PFSK-1 (cell line): ENCODE measurements around the gene ANXA7.

Source experiments
- FOXP2 ChIP-seq: optimal IDR thresholded peaks from 2 replicates; pipeline ENCODE3; 2011; ENCODE audit warnings: borderline replicate concordance, control low read depth, inconsistent platforms; ENCODE audit not compliant: insufficient read depth; ENCODE audit errors: extremely low read length, extremely low read depth
- POLR2AphosphoS5 ChIP-seq: IDR thresholded peaks from 2 replicates; pipeline ENCODE4 v1.6.1; 2012; ENCODE audit warnings: low read depth, mild to moderate bottlenecking, control low read depth, low read length, moderate library complexity
- SIN3A ChIP-seq: IDR thresholded peaks from 2 replicates; pipeline ENCODE4 v1.6.1; 2012; ENCODE audit warnings: mild to moderate bottlenecking, low read length, moderate library complexity, borderline replicate concordance; ENCODE audit not compliant: insufficient read depth
- TAF1 ChIP-seq: IDR thresholded peaks from 2 replicates; pipeline ENCODE4 v1.6.1; 2012; ENCODE audit warnings: low read length, control low read depth, borderline replicate concordance; ENCODE audit not compliant: insufficient read depth
- TF ChIP-seq, protein P1 (sequence below), 2 experiments: IDR thresholded peaks; 2 replicates each; pipeline versions ENCODE4 v1.6.1 to v1.8.0; 2011 to 2012; ENCODE audit warnings: low read depth in 2 of 2, low read length in 2 of 2, control low read depth in 1 of 2, inconsistent platforms in 1 of 2, mild to moderate bottlenecking in 1 of 2, moderate library complexity in 1 of 2; ENCODE audit not compliant: insufficient read depth in 1 of 2

Gene ANXA7

DNA sequence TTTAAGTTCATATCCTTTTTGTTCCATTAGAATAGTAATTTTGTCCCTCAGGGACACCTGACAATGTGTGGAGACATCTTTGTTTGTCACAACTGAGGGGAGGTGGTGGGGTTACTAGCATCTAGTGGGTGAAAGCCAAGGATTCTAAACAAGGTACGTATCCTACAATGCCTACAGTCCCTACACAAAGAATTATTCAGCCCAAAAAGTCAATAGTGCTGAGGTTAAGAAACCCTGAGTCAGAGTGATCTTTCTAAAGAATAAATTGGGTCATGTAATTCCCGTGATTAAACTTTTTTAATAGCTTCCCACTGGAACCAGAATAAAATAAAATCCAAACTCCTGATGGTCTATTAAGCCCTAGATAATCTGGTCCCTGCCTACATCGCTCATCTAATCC is 2.7 kb upstream of the ANXA7 start:
- TF ChIP-seq TAF1 (no peak), SIN3A (no peak), POLR2AphosphoS5 (no peak), FOXP2 (no peak)
- TF ChIP-seq, protein P1, sequence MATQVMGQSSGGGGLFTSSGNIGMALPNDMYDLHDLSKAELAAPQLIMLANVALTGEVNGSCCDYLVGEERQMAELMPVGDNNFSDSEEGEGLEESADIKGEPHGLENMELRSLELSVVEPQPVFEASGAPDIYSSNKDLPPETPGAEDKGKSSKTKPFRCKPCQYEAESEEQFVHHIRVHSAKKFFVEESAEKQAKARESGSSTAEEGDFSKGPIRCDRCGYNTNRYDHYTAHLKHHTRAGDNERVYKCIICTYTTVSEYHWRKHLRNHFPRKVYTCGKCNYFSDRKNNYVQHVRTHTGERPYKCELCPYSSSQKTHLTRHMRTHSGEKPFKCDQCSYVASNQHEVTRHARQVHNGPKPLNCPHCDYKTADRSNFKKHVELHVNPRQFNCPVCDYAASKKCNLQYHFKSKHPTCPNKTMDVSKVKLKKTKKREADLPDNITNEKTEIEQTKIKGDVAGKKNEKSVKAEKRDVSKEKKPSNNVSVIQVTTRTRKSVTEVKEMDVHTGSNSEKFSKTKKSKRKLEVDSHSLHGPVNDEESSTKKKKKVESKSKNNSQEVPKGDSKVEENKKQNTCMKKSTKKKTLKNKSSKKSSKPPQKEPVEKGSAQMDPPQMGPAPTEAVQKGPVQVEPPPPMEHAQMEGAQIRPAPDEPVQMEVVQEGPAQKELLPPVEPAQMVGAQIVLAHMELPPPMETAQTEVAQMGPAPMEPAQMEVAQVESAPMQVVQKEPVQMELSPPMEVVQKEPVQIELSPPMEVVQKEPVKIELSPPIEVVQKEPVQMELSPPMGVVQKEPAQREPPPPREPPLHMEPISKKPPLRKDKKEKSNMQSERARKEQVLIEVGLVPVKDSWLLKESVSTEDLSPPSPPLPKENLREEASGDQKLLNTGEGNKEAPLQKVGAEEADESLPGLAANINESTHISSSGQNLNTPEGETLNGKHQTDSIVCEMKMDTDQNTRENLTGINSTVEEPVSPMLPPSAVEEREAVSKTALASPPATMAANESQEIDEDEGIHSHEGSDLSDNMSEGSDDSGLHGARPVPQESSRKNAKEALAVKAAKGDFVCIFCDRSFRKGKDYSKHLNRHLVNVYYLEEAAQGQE (IDR thresholded peaks at IDR 0.05; ENCODE audit: insufficient read depth in 1 of 2, low read depth in 2 of 2, low read length in 2 of 2), result no peak

DNA sequence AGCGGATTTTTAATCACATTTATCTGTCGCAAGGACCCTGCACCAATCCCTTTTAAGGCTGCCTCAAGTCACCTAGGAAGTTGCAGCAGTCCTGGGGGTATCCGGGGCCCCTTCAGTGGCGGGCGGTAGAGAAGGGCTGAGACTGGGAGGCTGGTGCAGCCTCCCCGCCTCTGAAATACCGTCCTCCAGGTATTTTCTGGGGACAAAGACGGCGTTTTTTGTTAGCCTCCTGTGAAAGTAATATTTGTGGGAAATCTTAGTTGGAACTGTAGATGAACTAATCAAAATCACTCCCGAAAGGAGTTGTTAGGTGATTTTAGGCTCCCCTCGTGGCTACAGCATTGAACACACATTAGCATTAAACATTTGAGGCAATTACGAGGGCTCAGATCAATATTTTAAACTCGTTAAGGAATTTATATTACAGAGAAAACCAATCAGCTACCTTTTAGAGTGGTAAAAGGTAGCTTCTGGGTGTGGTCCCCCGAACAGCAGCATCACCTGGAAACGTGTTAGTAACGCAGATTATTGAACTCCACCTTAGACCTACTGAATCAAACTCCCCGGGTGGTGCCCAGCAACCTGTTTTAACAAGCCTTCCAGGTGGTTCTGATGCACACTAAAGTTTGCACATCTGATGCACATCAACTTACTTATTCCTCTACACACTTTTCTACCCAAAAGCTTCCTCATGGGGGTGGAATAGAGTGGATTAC is 530 bp upstream of the ANXA7 start:
- TF ChIP-seq FOXP2 (no peak), TAF1 (0 out of 2 replicates have a peak, but pooled peaks have one; percentile 3)

DNA sequence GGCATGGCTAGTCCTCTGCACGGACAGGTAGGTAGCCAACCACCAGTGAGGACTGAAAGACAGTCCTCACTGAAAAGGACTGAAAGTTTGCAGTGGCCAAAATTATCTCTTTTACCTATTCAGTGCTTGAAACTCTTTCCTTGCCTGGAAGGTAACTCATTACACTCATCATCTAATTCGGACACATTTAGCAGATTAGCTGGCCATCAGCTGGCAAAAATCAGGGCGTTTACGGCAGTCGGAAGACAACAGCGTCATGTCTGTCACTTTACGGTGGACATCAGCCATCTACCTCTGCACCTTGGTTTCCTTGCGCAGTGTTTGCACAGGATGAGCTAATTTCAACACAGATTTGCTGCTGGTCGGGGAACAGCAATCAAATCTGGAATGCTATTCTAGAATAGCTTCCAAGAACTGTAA is 740 bp downstream of the ANXA7 start:
- peak; percentile 19; the same call in 1 of the 2 replicates for TF ChIP-seq TAF1
- TF ChIP-seq FOXP2, result no peak

DNA sequence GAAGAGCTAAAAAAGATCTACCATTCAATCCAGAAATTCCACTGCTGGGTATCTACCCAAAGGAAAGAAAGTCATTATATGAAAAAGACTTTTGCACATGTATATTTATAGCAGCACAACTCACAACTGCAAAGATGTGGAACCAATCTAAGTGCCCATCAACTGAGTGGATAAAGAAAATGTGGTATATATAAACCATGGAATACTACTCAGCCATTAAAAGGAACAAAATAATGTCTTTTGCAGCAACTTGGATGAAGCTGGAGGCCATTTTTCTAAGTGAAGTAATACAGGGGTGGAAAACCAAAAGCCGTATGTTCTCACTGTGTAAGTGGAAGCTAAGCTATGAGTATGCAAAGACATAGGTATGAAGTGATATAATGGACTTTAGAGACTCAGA is 3.0 kb downstream of the ANXA7 start:
- TF ChIP-seq, protein P1 (IDR thresholded peaks at IDR 0.05; ENCODE audit: insufficient read depth in 1 of 2, low read depth in 2 of 2, low read length in 2 of 2), result no peak
- TF ChIP-seq FOXP2 (no peak), TAF1 (no peak), POLR2AphosphoS5 (no peak), SIN3A (no peak)

DNA sequence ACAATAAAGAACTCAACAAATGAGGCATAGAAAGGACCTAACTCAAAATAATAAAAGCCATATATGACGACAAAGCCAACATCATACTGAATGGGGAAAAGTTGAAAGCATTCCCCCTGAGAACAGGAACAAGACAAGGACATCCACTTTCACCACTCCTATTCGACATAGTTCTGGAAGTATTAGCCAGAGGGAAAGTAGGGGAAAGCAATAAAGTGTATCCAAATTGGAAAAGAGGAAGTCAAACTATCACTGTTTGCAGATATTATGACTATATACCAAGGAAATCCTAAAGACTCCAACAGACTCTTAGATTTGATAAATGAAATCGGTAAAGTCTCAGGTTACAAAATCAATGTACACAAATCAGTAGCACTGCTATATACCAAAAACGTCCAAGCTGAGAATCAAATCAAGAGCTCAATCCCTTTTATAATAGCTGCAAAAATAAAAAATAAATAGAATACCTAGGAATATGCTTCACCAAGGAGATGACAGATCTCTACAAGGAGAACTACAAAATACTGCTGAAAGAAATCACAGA is 4.8 kb downstream of the ANXA7 start:
- TF ChIP-seq TAF1 (no peak), FOXP2 (no peak), POLR2AphosphoS5 (no peak), SIN3A (no peak)
- TF ChIP-seq, protein P1 (IDR thresholded peaks at IDR 0.05; ENCODE audit: insufficient read depth in 1 of 2, low read depth in 2 of 2, low read length in 2 of 2), result no peak

DNA sequence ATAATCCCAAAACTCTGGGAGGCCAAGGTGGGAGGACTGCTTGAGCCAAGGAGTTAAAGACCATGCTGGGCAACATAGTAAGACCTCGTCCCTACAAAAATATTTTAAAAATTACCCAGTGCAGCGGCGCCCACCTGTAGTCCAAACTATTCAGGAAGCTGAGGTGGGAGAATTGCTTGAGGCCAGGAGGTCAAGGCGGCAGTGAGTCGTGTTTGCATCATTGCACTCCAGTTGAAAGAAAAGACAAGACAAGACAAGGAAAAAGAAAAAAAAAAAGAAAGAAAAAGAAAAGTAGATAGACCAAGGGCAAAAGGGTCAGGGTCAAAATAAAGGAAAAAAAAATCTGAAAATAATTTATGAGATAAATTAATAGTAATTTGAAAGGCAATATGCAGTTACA is 5.8 kb downstream of the ANXA7 start:
- TF ChIP-seq, protein P1 (IDR thresholded peaks at IDR 0.05; ENCODE audit: insufficient read depth in 1 of 2, low read depth in 2 of 2, low read length in 2 of 2), result no peak
- TF ChIP-seq FOXP2 (no peak), POLR2AphosphoS5 (no peak), SIN3A (no peak), TAF1 (no peak)
